Astrocyte (in vitro differentiated cells and primary cell): ENCODE measurements around the gene USF3. TPM values are rescaled to one million over a fixed set of nuclear protein-coding genes. Genes with fewer than 3 reads are reported as not detected.

Source experiments
- DNase-seq: peaks from one replicate; pipeline ENCODE4 v3.0.0-alpha.2; 2010; ENCODE audit warnings: low read depth
- FAIRE-seq: peaks from 2 replicates; lab custom pipeline; 2011; peaks lifted over from hg19 to GRCh38; lab: Jason Lieb, UNC
- H2AFZ ChIP-seq: 2 replicates; pipeline ENCODE4 v1.6.0; 2012; ENCODE audit warnings: low read depth, low read length, inconsistent platforms
- H3K27ac ChIP-seq: 2 replicates; pipeline ENCODE4 v1.5.1; 2011; ENCODE audit warnings: low read depth, low read length, inconsistent platforms
- H3K27me3 ChIP-seq: 2 replicates; pipeline ENCODE4 v1.6.0; 2011; ENCODE audit warnings: low read length, inconsistent platforms; ENCODE audit not compliant: insufficient read depth
- H3K36me3 ChIP-seq: 2 replicates; pipeline ENCODE4 v1.5.1; 2011; ENCODE audit warnings: low read length, inconsistent platforms; ENCODE audit not compliant: insufficient read depth
- H3K4me1 ChIP-seq: 2 replicates; pipeline ENCODE4 v1.5.1; 2011; ENCODE audit warnings: low read length, inconsistent platforms; ENCODE audit not compliant: insufficient read depth
- H3K4me2 ChIP-seq: 2 replicates; pipeline ENCODE4 v1.6.0; 2012; ENCODE audit warnings: low read length, inconsistent platforms
- H3K4me3 ChIP-seq: 2 replicates; pipeline ENCODE4 v1.5.1; 2011; ENCODE audit warnings: low read depth, mild to moderate bottlenecking, low read length, inconsistent platforms; ENCODE audit not compliant: insufficient read depth
- H3K79me2 ChIP-seq: 2 replicates; pipeline ENCODE4 v1.6.0; 2012; ENCODE audit warnings: mild to moderate bottlenecking, low read length, inconsistent platforms; ENCODE audit not compliant: insufficient read depth
- H3K9ac ChIP-seq: 2 replicates; pipeline ENCODE4 v1.6.0; 2012; ENCODE audit warnings: mild to moderate bottlenecking, low read length, inconsistent platforms
- H3K9me3 ChIP-seq: 2 replicates; pipeline ENCODE4 v1.5.1; 2012; ENCODE audit warnings: low read depth, mild to moderate bottlenecking, low read length, inconsistent platforms; ENCODE audit not compliant: insufficient read depth
- H4K20me1 ChIP-seq: 2 replicates; pipeline ENCODE4 v1.6.0; 2012; ENCODE audit warnings: low read length, inconsistent platforms; ENCODE audit not compliant: insufficient read depth
- H3K27ac Mint-ChIP-seq: one replicate; pipeline ENCODE4 v1.8.0; 2021; ENCODE audit warnings: mild to moderate bottlenecking, mixed read lengths; ENCODE audit not compliant: unreplicated experiment
- H3K27me3 Mint-ChIP-seq: one replicate; pipeline ENCODE4 v1.8.0; 2021; ENCODE audit warnings: low read depth, mixed read lengths; ENCODE audit not compliant: unreplicated experiment
- H3K36me3 Mint-ChIP-seq: one replicate; pipeline ENCODE4 v1.8.0; 2021; ENCODE audit warnings: low read depth, mixed read lengths; ENCODE audit not compliant: unreplicated experiment
- H3K4me1 Mint-ChIP-seq: one replicate; pipeline ENCODE4 v1.8.0; 2021; ENCODE audit warnings: low read depth, mixed read lengths; ENCODE audit not compliant: unreplicated experiment
- H3K4me3 Mint-ChIP-seq: one replicate; pipeline ENCODE4 v1.8.0; 2021; ENCODE audit warnings: mild to moderate bottlenecking, moderate library complexity, mixed read lengths; ENCODE audit not compliant: unreplicated experiment
- H3K9me3 Mint-ChIP-seq: one replicate; pipeline ENCODE4 v1.8.0; 2021; ENCODE audit warnings: mild to moderate bottlenecking, mixed read lengths; ENCODE audit not compliant: unreplicated experiment
- CTCF ChIP-seq: IDR thresholded peaks from 2 replicates; pipeline ENCODE4 v1.5.1; 2011; ENCODE audit warnings: low read depth, mild to moderate bottlenecking, inconsistent platforms, low read length, moderate library complexity; ENCODE audit not compliant: insufficient read depth
- EZH2 ChIP-seq: IDR thresholded peaks from 2 replicates; pipeline ENCODE4 v1.6.1; 2012; ENCODE audit warnings: mild to moderate bottlenecking, low read length, inconsistent platforms; ENCODE audit not compliant: insufficient read depth
- total RNA-seq: library from RNA; stranded (reverse); gene quantifications from 2 replicates; pipeline ENCODE4 v1.2.1, GENCODE V29; 2021

Gene USF3
- total RNA-seq, 1 donor from 2014 or later: 11.8 TPM

GRCh38 chr3:113606539-113607218 is 89.8 kb downstream of the USF3 start:
- Histone ChIP-seq H2AFZ (no peak overlapping the region), H3K4me2 (no peak overlapping the region), H3K79me2 (no peaks in the 10 kb centered on the region), H3K4me3 (no peak overlapping the region), H3K9me3 (no peaks in the 10 kb centered on the region), H3K9ac (no peak overlapping the region), H3K27ac (no peak overlapping the region), H4K20me1 (no peaks in the 10 kb centered on the region), H3K27me3 (no peaks in the 10 kb centered on the region), H3K36me3 (no peaks in the 10 kb centered on the region), H3K4me1 (no peaks in the 10 kb centered on the region)
- H3K27ac Mint-ChIP-seq: no peak overlapping the region
- no peaks in the 10 kb centered on the region for H3K36me3 Mint-ChIP-seq
- H3K9me3 Mint-ChIP-seq: no peaks in the 10 kb centered on the region
- H3K4me1 Mint-ChIP-seq: peaks cover 1% of the 10 kb centered on the region
- H3K27me3 Mint-ChIP-seq: peaks cover 7% of the 10 kb centered on the region
- TF ChIP-seq EZH2 (no peak), CTCF (no peak)
- no peak overlapping the region for H3K4me3 Mint-ChIP-seq
- DNase-seq (no peak), FAIRE-seq (no peak)

- no peak overlapping the region for H3K4me3 ChIP-seq
- no peak overlapping the region for H3K27ac ChIP-seq
- no peak overlapping the region for H2AFZ ChIP-seq
- TF ChIP-seq CTCF (no peak), EZH2 (no peak)
- Mint-ChIP-seq H3K4me3 (no peak overlapping the region), H3K27ac (no peak overlapping the region), H3K36me3 (no peaks in the 10 kb centered on the region), H3K9me3 (no peaks in the 10 kb centered on the region), H3K27me3 (peaks cover under 1% of the 10 kb centered on the region), H3K4me1 (peaks cover 1% of the 10 kb centered on the region)
- DNase-seq: no peak
- H3K79me2 ChIP-seq: no peaks in the 10 kb centered on the region
- no peaks in the 10 kb centered on the region for H3K36me3 ChIP-seq
- no peak for FAIRE-seq
- no peaks in the 10 kb centered on the region for H4K20me1 ChIP-seq
- no peak overlapping the region for H3K9ac ChIP-seq
- H3K27me3 ChIP-seq: no peaks in the 10 kb centered on the region
- H3K4me1 ChIP-seq: no peaks in the 10 kb centered on the region
- no peak overlapping the region for H3K4me2 ChIP-seq
- H3K9me3 ChIP-seq: no peaks in the 10 kb centered on the region
Measured at GRCh38 chr3:113602836-113603235, 93.6 kb downstream of the USF3 start.

- Histone ChIP-seq H3K4me1 (no peaks in the 10 kb centered on the region), H3K9me3 (no peaks in the 10 kb centered on the region), H3K27me3 (no peaks in the 10 kb centered on the region), H3K9ac (no peak overlapping the region), H2AFZ (no peak overlapping the region), H3K36me3 (no peaks in the 10 kb centered on the region), H3K79me2 (no peaks in the 10 kb centered on the region), H4K20me1 (no peaks in the 10 kb centered on the region), H3K4me2 (no peak overlapping the region), H3K4me3 (no peak overlapping the region), H3K27ac (no peak overlapping the region)
- Mint-ChIP-seq H3K4me3 (no peak overlapping the region), H3K27ac (no peak overlapping the region), H3K27me3 (no peaks in the 10 kb centered on the region), H3K36me3 (no peaks in the 10 kb centered on the region), H3K9me3 (no peaks in the 10 kb centered on the region), H3K4me1 (peaks cover 1% of the 10 kb centered on the region)
- TF ChIP-seq EZH2: no peak
- no peak for TF ChIP-seq CTCF
- FAIRE-seq (no peak), DNase-seq (no peak)
Measured at GRCh38 chr3:113602256-113602655, 94.2 kb downstream of the USF3 start.
